Measurements from ENCODE around the gene CD1C.

GRCh38 chr1:158251163-158251562 is 38.6 kb upstream of the CD1C start:
- TF ChIP-seq POLR2A (IDR thresholded peaks at IDR 0.05; ENCODE audit: low read depth, low read length) (no peak), POLR2AphosphoS5 (IDR thresholded peaks at IDR 0.05; ENCODE audit: low read depth, low read length) (no peak), TAF1 (IDR thresholded peaks at IDR 0.05; ENCODE audit: borderline replicate concordance, low read depth, low read length) (no peak)

All from GM12892 (cell line).